ENCODE data around the gene SIVA1. TPM values are rescaled to one million over a fixed set of nuclear protein-coding genes. Genes with fewer than 3 reads are reported as not detected.

The SIVA1 gene
- total and polyA plus RNA-seq, 2 of the 8 experiments (the other 6 are each of a cell fraction or from before 2014, with no cell fraction given) = 123 to 589 TPM

- Histone ChIP-seq H4K8ac (ENCODE audit: extremely low read depth, insufficient read depth, low read length) (peak within 1 kb of the TSS; percentile 57; the same call in 1 of the 2 replicates), H2AK5ac (ENCODE audit: low read depth, low read length) (peak within 1 kb of the TSS; percentile 75; the same call in 1 of the 2 replicates), H3K4me2 (ENCODE audit: insufficient read depth in 1 of 2, low read depth in 2 of 2, low read length in 2 of 2) (peak within 1 kb of the TSS; percentile 88 to 93), H3K14ac (ENCODE audit: insufficient read length) (no peak within 1 kb of the TSS), H2AFZ (ENCODE audit: low read length) (no peak within 1 kb of the TSS), H3K56ac (replicated peaks; ENCODE audit: insufficient read length, low read depth, low read length) (no peak within 1 kb of the TSS), H3K9ac (replicated peaks in 1 of 4; ENCODE audit: extremely low read depth in 1 of 4, low read depth in 3 of 4, low read length in 3 of 4) (peak within 1 kb of the TSS; percentile 1 to 60 (median 20); a peak in 4 of 7 replicates), H4K20me1 (replicated peaks in 1 of 2; ENCODE audit: control insufficient read depth in 1 of 2, insufficient read depth in 2 of 2, low read length in 2 of 2) (peaks cover 18 to 29% of the 10 kb centered on the region in 2 experiments), H3K79me1 (ENCODE audit: low read depth, low read length) (peaks cover 8% of the 10 kb centered on the region), H3K4me3 (ENCODE audit: extremely low read depth in 1 of 4, insufficient read depth in 2 of 4, low read depth in 3 of 4, low read length in 4 of 4) (peak within 1 kb of the TSS; percentile 56 to 74 (median 60)), H3K4ac (replicated peaks; ENCODE audit: insufficient read length, low read depth, low read length) (no peak within 1 kb of the TSS), H3K18ac (ENCODE audit: extremely low read depth, low read length) (peak within 1 kb of the TSS; percentile 83), H3K9me3 (ENCODE audit: insufficient read depth in 2 of 2, low read depth in 1 of 2, low read length in 1 of 2) (no peaks in the 10 kb centered on the region), H3K4me1 (replicated peaks in 1 of 4; ENCODE audit: control insufficient read depth in 3 of 4, insufficient read depth in 4 of 4, low read length in 3 of 4) (peaks cover 4 to 48% (median 33%) of the 10 kb centered on the region in 4 experiments), H3K79me2 (ENCODE audit: control insufficient read depth in 1 of 2, insufficient read depth in 2 of 2, low read length in 2 of 2) (peaks cover 0 to 6% of the 10 kb centered on the region in 2 experiments; a peak in 1 of 4 replicates), H3K36me3 (ENCODE audit: control insufficient read depth in 2 of 4, insufficient read depth in 4 of 4, low read length in 3 of 4) (peaks cover 0 to 4% (median 0%) of the 10 kb centered on the region in 4 experiments; a peak in 2 of 8 replicates), H3K23me2 (ENCODE audit: low read depth, low read length) (peaks cover 20% of the 10 kb centered on the region), H3K23ac (ENCODE audit: insufficient read length) (no peak within 1 kb of the TSS), H3K27ac (ENCODE audit: low read depth, low read length) (no peak within 1 kb of the TSS), H2BK5ac (ENCODE audit: low read depth, low read length) (no peak within 1 kb of the TSS), H4K5ac (ENCODE audit: insufficient read length, low read depth, low read length) (no peak within 1 kb of the TSS), H2BK15ac (ENCODE audit: low read length) (peak within 1 kb of the TSS; percentile 81; the same call in 1 of the 2 replicates), H4K91ac (replicated peaks; ENCODE audit: insufficient read length, low read length) (peak within 1 kb of the TSS; percentile 1), H2BK12ac (ENCODE audit: low read depth, low read length) (no peak within 1 kb of the TSS), H2BK120ac (replicated peaks; ENCODE audit: low read depth, low read length) (no peak within 1 kb of the TSS), H3K27me3 (replicated peaks in 1 of 4; ENCODE audit: control insufficient read depth in 3 of 4, extremely low read depth in 1 of 4, insufficient read depth in 3 of 4, low read length in 3 of 4) (peaks cover 6 to 50% (median 41%) of the 10 kb centered on the region in 4 experiments), H2BK20ac (ENCODE audit: low read length) (0 out of 2 replicates have a peak within 1 kb of the TSS, but pooled peaks have one; percentile 61)
- POLR2A ChIA-PET (ENCODE audit: partially characterized antibody) = interaction anchor here (1.1 to 1.7 kb wide), 7 partner anchors 10 to 175 kb away, joined by 3 to 9 read pairs (median 3); partner anchors contain the start of gene SIVA1
- no peak for TF ChIP-seq NANOG (IDR thresholded peaks at IDR 0.05; ENCODE audit: insufficient read depth, low read depth, low read length, poor library complexity, severe bottlenecking)
- TF ChIP-seq BACH1 (IDR thresholded peaks at IDR 0.05; ENCODE audit: low read length) = no peak
- TF ChIP-seq PHF8 (conservative IDR thresholded peaks at IDR 0.05; ENCODE audit: low read depth, low read length) = 0 out of 2 replicates have a peak, but pooled peaks have one; percentile 11
- TF ChIP-seq KDM4A (IDR thresholded peaks at IDR 0.05; ENCODE audit: low read depth, low read length, severe bottlenecking) = peak; percentile 46
- TF ChIP-seq CBX5 (IDR thresholded peaks at IDR 0.05; ENCODE audit: low read depth, low read length) = no peak
- DNase-seq (ENCODE audit: low read depth in 1 of 2, low spot score in 2 of 2) (no peak), FAIRE-seq (no peak)
- CTCF ChIA-PET (ENCODE audit: partially characterized antibody) = interaction anchor here (1.3 to 11.1 kb wide), 5 partner anchors 17 to 25 kb away, joined by 3 to 110 read pairs (median 4); no protein-coding TSS in a partner anchor
- 2% methylated on average over 25 of the region's 124 CpGs; no CpG with 5 or more reads in 1 of the 2 experiments for whole genome bisulfite sequencing, 2 experiments (ENCODE audit: extremely low coverage in 1 of 2, insufficient coverage in 1 of 2, insufficient read length in 1 of 2, insufficient replicate concordance in 2 of 2, low coverage in 1 of 2, low lambda C conversion rate in 2 of 2, missing lambda C conversion rate in 1 of 2)
These were observed 42.2 kb downstream of the SIVA1 start, which contains the start of gene AKT1 for GRCh38 chr14:104794993-104795780. TSS of gene AKT1 (minus strand) at chr14:104795748. CDS start at chr14:104792643, 3,105 bp downstream.
